ENCODE measurements around the gene ADPRHL1.

DNA sequence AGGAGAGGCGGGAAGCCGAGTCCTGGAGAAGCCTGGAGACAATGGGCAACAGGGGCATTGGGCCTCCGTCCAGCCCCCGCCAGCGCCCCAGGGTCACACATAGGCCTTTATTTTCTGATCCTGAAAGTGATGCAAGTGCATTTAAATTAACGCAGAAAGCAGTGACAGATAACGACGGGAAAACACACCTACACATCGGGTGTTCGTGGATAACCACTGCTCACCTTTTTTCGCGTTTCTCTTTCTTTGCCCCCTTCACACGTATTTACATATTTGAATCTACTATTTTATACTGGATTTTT, 59.0 kb downstream of the ADPRHL1 start:
- TF ChIP-seq, protein P1, sequence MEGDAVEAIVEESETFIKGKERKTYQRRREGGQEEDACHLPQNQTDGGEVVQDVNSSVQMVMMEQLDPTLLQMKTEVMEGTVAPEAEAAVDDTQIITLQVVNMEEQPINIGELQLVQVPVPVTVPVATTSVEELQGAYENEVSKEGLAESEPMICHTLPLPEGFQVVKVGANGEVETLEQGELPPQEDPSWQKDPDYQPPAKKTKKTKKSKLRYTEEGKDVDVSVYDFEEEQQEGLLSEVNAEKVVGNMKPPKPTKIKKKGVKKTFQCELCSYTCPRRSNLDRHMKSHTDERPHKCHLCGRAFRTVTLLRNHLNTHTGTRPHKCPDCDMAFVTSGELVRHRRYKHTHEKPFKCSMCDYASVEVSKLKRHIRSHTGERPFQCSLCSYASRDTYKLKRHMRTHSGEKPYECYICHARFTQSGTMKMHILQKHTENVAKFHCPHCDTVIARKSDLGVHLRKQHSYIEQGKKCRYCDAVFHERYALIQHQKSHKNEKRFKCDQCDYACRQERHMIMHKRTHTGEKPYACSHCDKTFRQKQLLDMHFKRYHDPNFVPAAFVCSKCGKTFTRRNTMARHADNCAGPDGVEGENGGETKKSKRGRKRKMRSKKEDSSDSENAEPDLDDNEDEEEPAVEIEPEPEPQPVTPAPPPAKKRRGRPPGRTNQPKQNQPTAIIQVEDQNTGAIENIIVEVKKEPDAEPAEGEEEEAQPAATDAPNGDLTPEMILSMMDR (conservative IDR thresholded peaks at IDR 0.05; ENCODE audit: low read length): no peak; the same call in 1 of the 2 replicates
- TF ChIP-seq EZH2phosphoT487 (IDR thresholded peaks at IDR 0.05; ENCODE audit: borderline replicate concordance): no peak

All from Loucy (cell line).